HL-60 (cell line): ENCODE measurements around the gene RAPGEF4.

Experiments
- DNase-seq, 2 experiments: peaks; one replicate each; pipeline ENCODE4 v3.0.0-alpha.2; 2010 to 2020; ENCODE audit warnings: low read depth in 1 of 2, low spot score in 1 of 2
- H3K27ac ChIP-seq: fragments of 250-450 bp; sonication (Bioruptor Pico); replicated peaks from 2 replicates; pipeline ENCODE4 v1.5.1; 2020; ENCODE audit warnings: mild to moderate bottlenecking, moderate library complexity
- H3K27me3 ChIP-seq: fragments of 250-450 bp; sonication (Bioruptor Pico); 2 replicates; pipeline ENCODE4 v1.5.1; 2021; ENCODE audit warnings: mild to moderate bottlenecking, moderate library complexity; ENCODE audit not compliant: insufficient read depth, poor library complexity, severe bottlenecking
- H3K4me3 ChIP-seq: replicated peaks from 2 replicates; pipeline ENCODE4 v1.5.1; 2011; ENCODE audit warnings: mild to moderate bottlenecking, control low read depth, low read length; ENCODE audit not compliant: insufficient read depth
- GABPA ChIP-seq: IDR thresholded peaks from 2 replicates; pipeline ENCODE4 v1.6.1; 2012; ENCODE audit warnings: low read depth
- POLR2AphosphoS5 ChIP-seq: IDR thresholded peaks from 2 replicates; pipeline ENCODE4 v1.6.1; 2012; ENCODE audit warnings: low read depth
- REST ChIP-seq: IDR thresholded peaks from 2 replicates; pipeline ENCODE4 v1.6.1; 2012; ENCODE audit warnings: low read depth; ENCODE audit not compliant: insufficient replicate concordance
- SPI1 ChIP-seq: IDR thresholded peaks from 2 replicates; pipeline ENCODE4 v1.6.1; 2012; ENCODE audit warnings: low read depth, mild to moderate bottlenecking, borderline replicate concordance
- TF ChIP-seq, protein P1 (sequence below): IDR thresholded peaks from one replicate; pipeline ENCODE4 v1.5.1; 2011; ENCODE audit warnings: low read length, control low read depth, inconsistent platforms; ENCODE audit not compliant: insufficient read depth

Gene RAPGEF4

GRCh38 chr2:172842511-172843265 lies 107.0 kb downstream of the RAPGEF4 start:
- TF ChIP-seq, protein P1, sequence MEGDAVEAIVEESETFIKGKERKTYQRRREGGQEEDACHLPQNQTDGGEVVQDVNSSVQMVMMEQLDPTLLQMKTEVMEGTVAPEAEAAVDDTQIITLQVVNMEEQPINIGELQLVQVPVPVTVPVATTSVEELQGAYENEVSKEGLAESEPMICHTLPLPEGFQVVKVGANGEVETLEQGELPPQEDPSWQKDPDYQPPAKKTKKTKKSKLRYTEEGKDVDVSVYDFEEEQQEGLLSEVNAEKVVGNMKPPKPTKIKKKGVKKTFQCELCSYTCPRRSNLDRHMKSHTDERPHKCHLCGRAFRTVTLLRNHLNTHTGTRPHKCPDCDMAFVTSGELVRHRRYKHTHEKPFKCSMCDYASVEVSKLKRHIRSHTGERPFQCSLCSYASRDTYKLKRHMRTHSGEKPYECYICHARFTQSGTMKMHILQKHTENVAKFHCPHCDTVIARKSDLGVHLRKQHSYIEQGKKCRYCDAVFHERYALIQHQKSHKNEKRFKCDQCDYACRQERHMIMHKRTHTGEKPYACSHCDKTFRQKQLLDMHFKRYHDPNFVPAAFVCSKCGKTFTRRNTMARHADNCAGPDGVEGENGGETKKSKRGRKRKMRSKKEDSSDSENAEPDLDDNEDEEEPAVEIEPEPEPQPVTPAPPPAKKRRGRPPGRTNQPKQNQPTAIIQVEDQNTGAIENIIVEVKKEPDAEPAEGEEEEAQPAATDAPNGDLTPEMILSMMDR: no peak
- no peak for TF ChIP-seq SPI1
- no peak for DNase-seq
- no peaks in the 10 kb centered on the region for H3K27me3 ChIP-seq
- H3K4me3 ChIP-seq: no peak overlapping the region
- H3K27ac ChIP-seq: no peak overlapping the region

GRCh38 chr2:172843266-172843582 lies 107.6 kb downstream of the RAPGEF4 start:
- Histone ChIP-seq H3K27me3 (no peaks in the 10 kb centered on the region), H3K4me3 (no peak overlapping the region), H3K27ac (no peak overlapping the region)
- TF ChIP-seq SPI1 (no peak), GABPA (no peak), POLR2AphosphoS5 (no peak), REST (no peak)
- TF ChIP-seq, protein P1: no peak
- DNase-seq: no peak

DNA sequence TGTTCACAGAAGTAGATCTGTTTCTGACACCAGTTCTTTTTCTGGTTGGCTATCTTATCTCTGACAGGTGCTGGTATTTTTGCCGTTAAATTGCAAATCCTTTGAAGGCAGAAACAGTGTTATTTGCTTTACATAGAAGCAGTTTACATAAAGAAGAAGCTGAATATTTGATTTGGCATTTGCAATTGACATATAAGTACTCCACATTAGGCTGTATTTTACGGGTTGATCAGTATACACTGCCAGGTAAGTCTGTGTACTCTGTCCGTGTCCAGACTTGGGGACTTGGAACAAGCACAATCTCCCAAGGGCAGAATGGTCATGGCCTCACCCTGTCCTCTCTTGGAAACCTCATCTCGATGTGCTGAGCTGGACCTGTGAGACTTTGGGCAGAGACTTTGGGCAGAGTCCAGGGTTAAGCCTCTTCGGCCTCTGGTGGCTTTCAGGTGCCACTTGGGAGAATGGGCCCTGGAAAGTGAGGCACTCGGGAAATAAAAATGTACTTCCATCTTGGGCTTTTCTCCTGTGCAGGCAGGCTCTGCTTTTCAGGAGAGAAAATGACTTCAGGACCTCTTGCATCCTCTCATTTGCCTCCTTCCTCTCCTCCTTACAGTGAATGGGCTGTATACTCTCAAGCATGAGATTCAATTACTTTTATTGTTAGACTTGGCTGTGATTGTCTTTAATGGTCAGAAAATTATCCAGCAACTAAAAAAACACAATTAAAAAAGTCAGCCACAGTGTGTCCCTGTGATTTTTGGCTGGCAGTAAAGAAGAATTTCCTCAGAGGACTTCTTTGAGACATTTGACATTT lies 108.5 kb downstream of the RAPGEF4 start:
- no peak for DNase-seq
- no peaks in the 10 kb centered on the region for H3K27me3 ChIP-seq
- TF ChIP-seq GABPA (no peak), SPI1 (no peak), REST (no peak)
- TF ChIP-seq, protein P1: no peak

More for the DNA sequence above, 108.5 kb downstream of the RAPGEF4 start:
- no peak overlapping the region for H3K27ac ChIP-seq
- H3K4me3 ChIP-seq: no peak overlapping the region
